B cell (primary cell): ENCODE measurements around the gene ZNF615. TPM values are rescaled to one million over a fixed set of nuclear protein-coding genes. Genes with fewer than 3 reads are reported as not detected.
A peak's percentile ranks its signal among the peaks of the same experiment; 100 is the strongest.

Experiments used
- ATAC-seq: fragments of 200-7000 bp; cut with Tn5 transposase; one replicate; pipeline ENCODE4 v1.10.0; 2021; ENCODE audit warnings: low read depth, mild to moderate bottlenecking, moderate number of reproducible peaks, moderate library complexity
- CTCF ChIA-PET: fragments of 350-600 bp; sonication (Branson Sonifier 250); formaldehyde crosslinking; loops from one replicate; lab custom pipeline; 2021; ENCODE audit warnings: antibody characterized with exemption, inconsistent platforms; lab: Charles Lee
- POLR2A ChIA-PET: fragments of 350-600 bp; sonication (Branson Sonifier 250); formaldehyde crosslinking; loops from one replicate; lab custom pipeline; 2021; ENCODE audit warnings: antibody characterized with exemption; lab: Charles Lee
- DNase-seq: peaks from one replicate; pipeline ENCODE4 v3.0.0; 2013
- H2AFZ ChIP-seq: 2 replicates; pipeline ENCODE4 v1.6.1; 2012; ENCODE audit warnings: mild to moderate bottlenecking, low read depth, low read length; ENCODE audit not compliant: insufficient read depth, poor library complexity, severe bottlenecking
- H3K27ac ChIP-seq, 2 donors: 1 replicate in 1 of 2; 2 replicates in 1 of 2; pipeline ENCODE4 v1.5.1; 2012 to 2013; ENCODE audit warnings: low read length in 2 of 2, mild to moderate bottlenecking in 2 of 2, moderate library complexity in 1 of 2
- H3K27me3 ChIP-seq, 4 experiments: fragments of 200-600 bp in 1 of 4; sonication (generic) in 1 of 4; replicated peaks in 1 of 4; 1 replicate in 2 of 4; 2 replicates in 2 of 4; pipeline versions ENCODE4 v1.6.1 to v1.7.0; 2013 to 2016; ENCODE audit warnings: low read length in 3 of 4, mild to moderate bottlenecking in 2 of 4, mixed read lengths in 1 of 4, moderate library complexity in 1 of 4; ENCODE audit not compliant: insufficient read depth in 4 of 4, control insufficient read depth in 3 of 4; ENCODE audit errors: control extremely low read depth in 1 of 4
- H3K36me3 ChIP-seq, 2 experiments: replicated peaks in 1 of 2; 1 replicate in 1 of 2; 2 replicates in 1 of 2; pipeline versions ENCODE4 v1.6.1 to v1.7.1; 2013; ENCODE audit warnings: low read length in 1 of 2; ENCODE audit not compliant: insufficient read depth in 2 of 2, control insufficient read depth in 1 of 2; ENCODE audit errors: control extremely low read depth in 1 of 2, extremely low read depth in 1 of 2
- H3K4me1 ChIP-seq, 2 donors: fragments of 200-600 bp in 1 of 2; sonication (generic) in 1 of 2; 1 replicate in 1 of 2; 2 replicates in 1 of 2; pipeline versions ENCODE4 v1.5.1 to v1.6.1; 2013 to 2017; ENCODE audit warnings: low read length in 2 of 2; ENCODE audit not compliant: control insufficient read depth in 2 of 2, insufficient read depth in 2 of 2
- H3K4me2 ChIP-seq: replicated peaks from 2 replicates; pipeline ENCODE3; 2012; ENCODE audit warnings: mild to moderate bottlenecking, low read depth, low read length; ENCODE audit not compliant: poor library complexity, severe bottlenecking
- H3K4me3 ChIP-seq, 5 experiments: fragments of 200-600 bp in 1 of 5; sonication (generic) in 1 of 5; 1 replicate in 3 of 5; 2 replicates in 2 of 5; pipeline versions ENCODE4 v1.5.1 to v1.7.0; 2011 to 2016; ENCODE audit warnings: low read length in 4 of 5, mild to moderate bottlenecking in 4 of 5, low read depth in 2 of 5, control low read depth in 1 of 5, moderate library complexity in 1 of 5; ENCODE audit not compliant: insufficient read depth in 1 of 5; ENCODE audit errors: control extremely low read depth in 1 of 5, extremely low read depth in 1 of 5
- H3K79me2 ChIP-seq: fragments of 200-600 bp; sonication (generic); one replicate; pipeline ENCODE4 v1.6.0; 2016; ENCODE audit warnings: low read length; ENCODE audit not compliant: control insufficient read depth, insufficient read depth
- H3K9ac ChIP-seq: fragments of 200-600 bp; sonication (generic); 2 replicates; pipeline ENCODE4 v1.6.1; 2017; ENCODE audit warnings: mild to moderate bottlenecking, low read length, moderate library complexity
- H3K9me3 ChIP-seq, 3 donors: one replicate each; pipeline versions ENCODE4 v1.6.1 to v1.7.1; 2013; ENCODE audit warnings: low read length in 2 of 3; ENCODE audit not compliant: control insufficient read depth in 2 of 3, insufficient read depth in 1 of 3; ENCODE audit errors: control extremely low read depth in 1 of 3
- H4K20me1 ChIP-seq: 2 replicates; pipeline ENCODE4 v1.6.0; 2012; ENCODE audit warnings: mild to moderate bottlenecking, low read length; ENCODE audit not compliant: insufficient read depth, control insufficient read depth, poor library complexity, severe bottlenecking
- H3K27ac Mint-ChIP-seq: one replicate; pipeline ENCODE4 v1.8.0; 2021; ENCODE audit warnings: mixed read lengths
- H3K27me3 Mint-ChIP-seq: one replicate; pipeline ENCODE4 v1.8.0; 2021; ENCODE audit warnings: mixed read lengths
- H3K4me1 Mint-ChIP-seq: one replicate; pipeline ENCODE4 v1.8.0; 2021; ENCODE audit warnings: mixed read lengths
- H3K4me3 Mint-ChIP-seq: one replicate; pipeline ENCODE4 v1.8.0; 2021; ENCODE audit warnings: mixed read lengths
- H3K9me3 Mint-ChIP-seq: one replicate; pipeline ENCODE4 v1.8.0; 2022; ENCODE audit warnings: mixed read lengths; ENCODE audit not compliant: insufficient read depth
- EZH2 ChIP-seq: IDR thresholded peaks from 2 replicates; pipeline ENCODE4 v1.6.1; 2012; ENCODE audit warnings: borderline replicate concordance, low read depth, mild to moderate bottlenecking, moderate library complexity, low read length; ENCODE audit not compliant: insufficient read depth, poor library complexity, severe bottlenecking
- WGBS: methylation state at CpG from one replicate; pipeline ENCODE4 v1.1.5; 2013; ENCODE audit warnings: missing lambda C conversion rate; ENCODE audit not compliant: insufficient coverage; 5-methylcytosine and 5-hydroxymethylcytosine counted together
- intact Hi-C: fragments of 100-400 bp; cut with micrococcal nuclease; formaldehyde crosslinking; loops from one replicate; pipeline ENCODE4 v1.10.0; 2022
- polyA plus RNA-seq: library from polyadenylated mRNA; depleted of rRNA; stranded (reverse); fragments of >200 nt; gene quantifications from 2 replicates; pipeline ENCODE4 v1.2.3, GENCODE V29; 2012
- total RNA-seq, 2 donors: library from RNA; stranded (reverse); fragments of 120-200 nt in 1 of 2; gene quantifications; 1 replicate in 1 of 2; 2 replicates in 1 of 2; pipeline versions ENCODE4 v1.2.3 to v1.2.4, GENCODE V29; 2013 to 2022
- TF ChIP-seq, protein P1 (sequence below): fragments of 200-600 bp; IDR thresholded peaks from one replicate; pipeline ENCODE4 v1.8.0; 2022; ENCODE audit warnings: antibody characterized with exemption, mild to moderate bottlenecking

ZNF615 gene
- total and polyA plus RNA-seq, 2 donors (not counting 1 experiment from before 2014, with no cell fraction given) = 5.0 to 16.8 TPM

DNA sequence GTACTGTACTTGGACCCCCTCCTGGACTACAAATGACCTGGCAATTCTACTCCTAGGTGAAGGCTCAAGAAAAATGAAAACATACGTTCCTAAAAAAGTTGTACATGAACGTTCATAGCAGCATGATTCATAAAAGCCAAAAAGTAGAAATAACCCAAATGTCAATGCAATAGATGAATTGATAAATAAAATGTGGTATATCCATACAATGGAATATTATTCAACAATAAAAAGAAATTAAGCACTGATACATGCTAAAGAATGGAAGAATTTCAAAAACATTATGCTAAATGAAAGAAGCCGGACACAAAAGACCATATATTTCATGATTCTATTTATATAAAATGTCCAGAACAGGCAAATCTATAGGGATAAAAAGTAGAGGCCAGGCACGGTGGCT is 31.2 kb upstream of the ZNF615 start:
- H3K4me2 ChIP-seq = no peak overlapping the region
- H3K9me3 ChIP-seq = peaks cover 21 to 44% (median 42%) of the 10 kb centered on the region in 3 donors
- H3K27me3 ChIP-seq = no peaks in the 10 kb centered on the region
- Mint-ChIP-seq H3K4me3 (no peak overlapping the region), H3K27me3 (no peaks in the 10 kb centered on the region), H3K27ac (no peak overlapping the region), H3K4me1 (no peaks in the 10 kb centered on the region), H3K9me3 (peaks cover 22% of the 10 kb centered on the region)
- H2AFZ ChIP-seq = no peak overlapping the region
- intact Hi-C loops = no loop called here
- ATAC-seq = no peak
- no peaks in the 10 kb centered on the region for H4K20me1 ChIP-seq
- H3K79me2 ChIP-seq = no peaks in the 10 kb centered on the region
- no peak for DNase-seq
- 100% methylated on average over 1 of the region's 4 CpGs for WGBS
- ChIA-PET CTCF (no interaction called here), POLR2A (no interaction called here)
- H3K27ac ChIP-seq = no peak overlapping the region
- no peak overlapping the region for H3K9ac ChIP-seq
- no peak overlapping the region for H3K4me3 ChIP-seq
- peaks cover 45 to 74% of the 10 kb centered on the region in 2 experiments for H3K36me3 ChIP-seq
- no peak for TF ChIP-seq EZH2
- TF ChIP-seq, protein P1, sequence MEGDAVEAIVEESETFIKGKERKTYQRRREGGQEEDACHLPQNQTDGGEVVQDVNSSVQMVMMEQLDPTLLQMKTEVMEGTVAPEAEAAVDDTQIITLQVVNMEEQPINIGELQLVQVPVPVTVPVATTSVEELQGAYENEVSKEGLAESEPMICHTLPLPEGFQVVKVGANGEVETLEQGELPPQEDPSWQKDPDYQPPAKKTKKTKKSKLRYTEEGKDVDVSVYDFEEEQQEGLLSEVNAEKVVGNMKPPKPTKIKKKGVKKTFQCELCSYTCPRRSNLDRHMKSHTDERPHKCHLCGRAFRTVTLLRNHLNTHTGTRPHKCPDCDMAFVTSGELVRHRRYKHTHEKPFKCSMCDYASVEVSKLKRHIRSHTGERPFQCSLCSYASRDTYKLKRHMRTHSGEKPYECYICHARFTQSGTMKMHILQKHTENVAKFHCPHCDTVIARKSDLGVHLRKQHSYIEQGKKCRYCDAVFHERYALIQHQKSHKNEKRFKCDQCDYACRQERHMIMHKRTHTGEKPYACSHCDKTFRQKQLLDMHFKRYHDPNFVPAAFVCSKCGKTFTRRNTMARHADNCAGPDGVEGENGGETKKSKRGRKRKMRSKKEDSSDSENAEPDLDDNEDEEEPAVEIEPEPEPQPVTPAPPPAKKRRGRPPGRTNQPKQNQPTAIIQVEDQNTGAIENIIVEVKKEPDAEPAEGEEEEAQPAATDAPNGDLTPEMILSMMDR = no peak
- H3K4me1 ChIP-seq = no peaks in the 10 kb centered on the region

DNA sequence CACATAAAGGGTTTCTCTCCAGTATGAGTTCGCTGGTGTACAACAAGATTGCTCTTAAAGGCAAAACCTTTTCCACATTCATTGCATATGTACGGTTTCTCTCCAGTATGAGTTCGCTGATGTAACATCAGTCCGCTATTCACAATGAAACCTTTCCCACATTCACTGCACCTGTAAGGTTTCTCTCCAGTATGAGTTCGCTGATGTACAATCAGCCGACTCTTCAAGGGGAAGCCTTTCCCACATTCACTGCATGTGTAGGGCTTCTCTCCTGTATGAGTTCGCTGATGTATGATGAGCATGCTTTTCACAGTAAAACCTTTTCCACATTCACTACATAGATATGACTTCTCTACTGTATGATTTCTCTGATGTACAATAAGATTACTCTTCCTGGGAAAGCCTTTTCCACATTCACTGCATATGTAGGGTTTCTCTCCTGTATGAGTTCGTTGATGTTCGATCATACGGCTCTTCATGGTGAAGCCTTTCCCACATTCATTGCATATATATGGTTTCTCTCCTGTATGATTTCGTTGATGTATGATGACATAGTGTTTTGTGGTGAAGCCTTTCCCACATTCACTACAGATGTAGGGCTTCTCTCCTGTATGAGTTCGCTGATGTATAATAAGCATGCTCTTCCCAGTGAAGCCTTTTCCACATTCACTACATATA is 26.2 kb upstream of the ZNF615 start:
- Mint-ChIP-seq H3K9me3 (peaks cover 16% of the 10 kb centered on the region), H3K4me1 (no peaks in the 10 kb centered on the region), H3K4me3 (no peak overlapping the region), H3K27ac (no peak overlapping the region), H3K27me3 (no peaks in the 10 kb centered on the region)
- H3K4me2 ChIP-seq = no peak overlapping the region
- no peak for ATAC-seq
- intact Hi-C loops = no loop called here
- ChIA-PET CTCF (no interaction called here), POLR2A (no interaction called here)
- no peak for DNase-seq
- H3K4me1 ChIP-seq = no peaks in the 10 kb centered on the region
- peaks cover 44 to 46% of the 10 kb centered on the region in 2 experiments for H3K36me3 ChIP-seq
- H2AFZ ChIP-seq = no peak overlapping the region
- H4K20me1 ChIP-seq = no peaks in the 10 kb centered on the region
- TF ChIP-seq, protein P1 = no peak
- no peak for TF ChIP-seq EZH2
- WGBS = 98% methylated on average over 4 of the region's 12 CpGs
- H3K9ac ChIP-seq = no peak overlapping the region
- peaks cover 37 to 65% (median 42%) of the 10 kb centered on the region in 3 donors for H3K9me3 ChIP-seq
- peaks cover 5% of the 10 kb centered on the region for H3K79me2 ChIP-seq
- H3K27ac ChIP-seq = no peak overlapping the region
- H3K4me3 ChIP-seq = peak overlapping the region in 1 of 5 experiments; percentile 16
- H3K27me3 ChIP-seq = no peaks in the 10 kb centered on the region
